Measurements from ENCODE around the gene TPPP2.
A peak's percentile ranks its signal among the peaks of the same experiment; 100 is the strongest.

TPPP2 gene

GRCh38 chr14:21057803-21058675, 28.0 kb downstream of the TPPP2 start, which contains the start of gene RNASE8:
Gene RNASE8 (plus strand): TSS chr14:21057822. CDS start chr14:21057893, 71 bp downstream.
- DNase-seq (ENCODE audit: low spot score) = no peak

- DNase-seq (ENCODE audit: low spot score) = no peak
Observed at GRCh38 chr14:21058903-21059302, 28.9 kb downstream of the TPPP2 start.

GRCh38 chr14:21059842-21060613, 30.0 kb downstream of the TPPP2 start:
- DNase-seq (ENCODE audit: low spot score) = no peak

GRCh38 chr14:21060614-21061346, 30.8 kb downstream of the TPPP2 start:
- no peak for DNase-seq (ENCODE audit: low spot score)

- no peak for DNase-seq (ENCODE audit: low spot score)
Observed at GRCh38 chr14:21061347-21061668, 31.3 kb downstream of the TPPP2 start.

- no peak for DNase-seq (ENCODE audit: low spot score)
Observed at GRCh38 chr14:21063479-21063878, 33.5 kb downstream of the TPPP2 start.

GRCh38 chr14:21066882-21067502, 37.0 kb downstream of the TPPP2 start:
- DNase-seq (ENCODE audit: low spot score) = no peak

- peak; percentile 25 for DNase-seq (ENCODE audit: low spot score)
Observed at GRCh38 chr14:21068521-21069387, 38.7 kb downstream of the TPPP2 start.

- no peak for DNase-seq (ENCODE audit: low spot score)
Observed at GRCh38 chr14:21069388-21070082, 39.5 kb downstream of the TPPP2 start.

GRCh38 chr14:21070083-21070609, 40.1 kb downstream of the TPPP2 start, which contains the start of gene ARHGEF40:
Gene ARHGEF40 (plus strand): TSS chr14:21070304. CDS start chr14:21070397, 93 bp downstream.
- no peak for DNase-seq (ENCODE audit: low spot score)

- DNase-seq (ENCODE audit: low spot score) = no peak
Observed at GRCh38 chr14:21070610-21071224, 40.7 kb downstream of the TPPP2 start.

GRCh38 chr14:21071225-21072030, 41.4 kb downstream of the TPPP2 start:
- DNase-seq (ENCODE audit: low spot score) = no peak

GRCh38 chr14:21072031-21072473, 42.0 kb downstream of the TPPP2 start:
- DNase-seq (ENCODE audit: low spot score) = no peak

GRCh38 chr14:21072781-21073339, 42.8 kb downstream of the TPPP2 start:
- DNase-seq (ENCODE audit: low spot score) = no peak

GRCh38 chr14:21073921-21074320, 43.9 kb downstream of the TPPP2 start:
- DNase-seq (ENCODE audit: low spot score) = no peak

GRCh38 chr14:21074398-21075272, 44.6 kb downstream of the TPPP2 start:
- no peak for DNase-seq (ENCODE audit: low spot score)

- DNase-seq (ENCODE audit: low spot score) = no peak
Observed at GRCh38 chr14:21075719-21076437, 45.9 kb downstream of the TPPP2 start.
